Heart right ventricle (tissue), 16 donors: ENCODE results near the gene ZNRD2. TPM values are rescaled to one million over a fixed set of nuclear protein-coding genes. Genes with fewer than 3 reads are reported as not detected.

Experiments used
- ATAC-seq, 8 donors: fragments of 200-7000 bp; cut with Tn5 transposase; one replicate each; pipeline ENCODE4 v1.9.1; 2020; ENCODE audit warnings: mild to moderate bottlenecking in 8 of 8, moderate library complexity in 8 of 8, moderate number of reproducible peaks in 1 of 8
- DNase-seq, 2 donors: peaks; one replicate each; pipeline ENCODE4 v3.0.0-alpha.2; 2020
- H3K27ac ChIP-seq, 10 donors: fragments of 200-600 bp; sonication (generic) in 2 of 10; one replicate each; pipeline versions ENCODE4 v1.5.0 to v1.8.0; 2020 to 2022; ENCODE audit warnings: mild to moderate bottlenecking in 3 of 10
- H3K27me3 ChIP-seq, 7 donors: fragments of 200-600 bp; one replicate each; pipeline ENCODE4 v1.8.0; 2021 to 2022; ENCODE audit warnings: mild to moderate bottlenecking in 2 of 7
- H3K36me3 ChIP-seq, 9 donors: fragments of 200-600 bp; sonication (generic) in 1 of 9; one replicate each; pipeline versions ENCODE4 v1.5.0 to v1.8.0; 2020 to 2022; ENCODE audit warnings: mild to moderate bottlenecking in 2 of 9
- H3K4me1 ChIP-seq, 9 donors: fragments of 200-600 bp; sonication (generic) in 1 of 9; one replicate each; pipeline versions ENCODE4 v1.5.0 to v1.8.0; 2020 to 2022; ENCODE audit warnings: mild to moderate bottlenecking in 4 of 9
- H3K4me3 ChIP-seq, 10 donors: fragments of 200-600 bp; sonication (generic) in 2 of 10; one replicate each; pipeline versions ENCODE4 v1.5.0 to v1.8.0; 2020 to 2022; ENCODE audit warnings: mild to moderate bottlenecking in 7 of 10, moderate library complexity in 2 of 10
- H3K9me3 ChIP-seq, 11 donors: fragments of 200-600 bp in 10 of 11; sonication (generic) in 2 of 11; one replicate each; pipeline versions ENCODE4 v1.5.0 to v1.8.0; 2013 to 2022; ENCODE audit warnings: mild to moderate bottlenecking in 2 of 11, control low read depth in 1 of 11, moderate library complexity in 1 of 11
- WGBS, 2 donors: extraction: QIAGEN DNeasy Blood & Tissue Kit; methylation state at CpG; one replicate each; pipeline ENCODE4 v1.1.7; 2013; ENCODE audit warnings: inconsistent platforms in 1 of 2; 5-methylcytosine and 5-hydroxymethylcytosine counted together
- intact Hi-C, 10 donors: fragments of 100-400 bp; cut with DNase I; formaldehyde crosslinking; loops; one replicate each; pipeline versions ENCODE4 v1.11.1 to v1.14.2; 2022
- polyA plus RNA-seq, 2 donors: library from polyadenylated mRNA; stranded (reverse); fragments of 200-250 nt; gene quantifications; one replicate each; pipeline ENCODE4 v1.2.3, GENCODE V29; 2013
- total RNA-seq, 10 donors: library from RNA; stranded (reverse); fragmentation: NEBNext Ultra II Directional in 3 of 10; extraction: Animal tissue kit (Norgen Biotek cat#: 25700) in 3 of 10; gene quantifications; one replicate each; pipeline versions ENCODE4 v1.2.1 to v1.2.4, GENCODE V29; 2021 to 2023
- TF ChIP-seq, protein P1 (sequence below), 9 donors: fragments of 200-600 bp; sonication (generic) in 2 of 9; IDR thresholded peaks; one replicate each; pipeline versions ENCODE4 v1.5.0 to v1.8.0; 2021 to 2022; ENCODE audit warnings: antibody characterized with exemption in 9 of 9, mild to moderate bottlenecking in 5 of 9, moderate library complexity in 1 of 9
- donor health status: Arrhythmogenic right ventricular cardiomyopathy.
- donor health status: ischemic (EF 13 %, LVEDD 7.1; RV severe dilation, severe dysfunction).
- donor health status: healthy with polysubstance abuse.
- donor health status: DM: no; HTN: yes; CAD: no.
- donor health status: DM: no; HTN: no; CAD: no.
- donor health status: ischemic (EF 25% LVEDD 6.9; RV normal size, moderate dysfunction).
- donor health status: ischemic (EF 25% LVEDD 5.7; RV mildly dilated, moderate dysfunction).
- donor health status: healthy.
- donor health status: DM: yes; HTN: yes; CAD: no.
- donor health status: Ischemic cardiomyopathy.
- donor health status: ischemic (EF 35%, LVEDD 5.7; RV mildly dilated, moderate dysfunction).
- donor health status: nonischemic (EF 11% LVEDD 7.7; RV severe dilation, severe dysfunction).
- donor health status: DM: yes; HTN: yes; CAD: no.
- donor health status: PGD.
- donor health status: ischemic (EF 29% LVEDD 5.4; RV normal size, mild dysfunction).
- donor health status: nonischemic (EF 23%, LVEDD 6.1; RV moderate dilation, normal function).

The ZNRD2 gene
- total and polyA plus RNA-seq, 12 donors: 23.7 to 92.0 (median 27.7) TPM

DNA sequence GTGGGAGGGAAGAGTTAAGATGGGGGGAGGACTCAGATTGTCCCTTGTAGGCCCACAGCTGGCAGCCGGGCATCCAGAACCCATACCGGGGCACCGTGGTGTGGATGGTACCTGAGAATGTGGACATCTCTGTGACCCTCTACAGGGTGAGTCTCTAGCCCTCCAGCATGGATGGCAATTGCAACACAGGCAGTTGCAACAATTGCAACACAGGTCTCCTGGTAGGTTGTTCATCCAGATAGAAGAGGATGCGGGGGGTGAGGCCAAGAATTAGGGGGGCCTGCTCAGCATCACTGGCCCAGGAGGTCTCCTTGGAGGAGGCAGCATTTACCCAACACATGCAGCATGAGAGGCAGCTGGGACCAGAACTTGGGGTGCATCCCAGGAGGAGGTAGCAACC lies 9.0 kb downstream of the ZNRD2 start:
- no peak for ATAC-seq
- Histone ChIP-seq H3K4me3 (no peak overlapping the region), H3K27me3 (no peaks in the 10 kb centered on the region), H3K9me3 (no peaks in the 10 kb centered on the region), H3K36me3 (peaks cover 0 to 58% (median 20%) of the 10 kb centered on the region in 9 donors), H3K4me1 (peaks cover 16 to 41% (median 35%) of the 10 kb centered on the region in 9 donors), H3K27ac (no peak overlapping the region)
- intact Hi-C loops: loop anchor here in 1 of 10 donors (5.0 kb wide), 1 partner anchor 78 kb away; no protein-coding TSS in a partner anchor
- WGBS, 2 donors: 83 to 84% methylated on average over 4 of the region's 4 CpGs
- DNase-seq: no peak
- TF ChIP-seq, protein P1, sequence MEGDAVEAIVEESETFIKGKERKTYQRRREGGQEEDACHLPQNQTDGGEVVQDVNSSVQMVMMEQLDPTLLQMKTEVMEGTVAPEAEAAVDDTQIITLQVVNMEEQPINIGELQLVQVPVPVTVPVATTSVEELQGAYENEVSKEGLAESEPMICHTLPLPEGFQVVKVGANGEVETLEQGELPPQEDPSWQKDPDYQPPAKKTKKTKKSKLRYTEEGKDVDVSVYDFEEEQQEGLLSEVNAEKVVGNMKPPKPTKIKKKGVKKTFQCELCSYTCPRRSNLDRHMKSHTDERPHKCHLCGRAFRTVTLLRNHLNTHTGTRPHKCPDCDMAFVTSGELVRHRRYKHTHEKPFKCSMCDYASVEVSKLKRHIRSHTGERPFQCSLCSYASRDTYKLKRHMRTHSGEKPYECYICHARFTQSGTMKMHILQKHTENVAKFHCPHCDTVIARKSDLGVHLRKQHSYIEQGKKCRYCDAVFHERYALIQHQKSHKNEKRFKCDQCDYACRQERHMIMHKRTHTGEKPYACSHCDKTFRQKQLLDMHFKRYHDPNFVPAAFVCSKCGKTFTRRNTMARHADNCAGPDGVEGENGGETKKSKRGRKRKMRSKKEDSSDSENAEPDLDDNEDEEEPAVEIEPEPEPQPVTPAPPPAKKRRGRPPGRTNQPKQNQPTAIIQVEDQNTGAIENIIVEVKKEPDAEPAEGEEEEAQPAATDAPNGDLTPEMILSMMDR (IDR thresholded peaks at IDR 0.05): no peak

DNA sequence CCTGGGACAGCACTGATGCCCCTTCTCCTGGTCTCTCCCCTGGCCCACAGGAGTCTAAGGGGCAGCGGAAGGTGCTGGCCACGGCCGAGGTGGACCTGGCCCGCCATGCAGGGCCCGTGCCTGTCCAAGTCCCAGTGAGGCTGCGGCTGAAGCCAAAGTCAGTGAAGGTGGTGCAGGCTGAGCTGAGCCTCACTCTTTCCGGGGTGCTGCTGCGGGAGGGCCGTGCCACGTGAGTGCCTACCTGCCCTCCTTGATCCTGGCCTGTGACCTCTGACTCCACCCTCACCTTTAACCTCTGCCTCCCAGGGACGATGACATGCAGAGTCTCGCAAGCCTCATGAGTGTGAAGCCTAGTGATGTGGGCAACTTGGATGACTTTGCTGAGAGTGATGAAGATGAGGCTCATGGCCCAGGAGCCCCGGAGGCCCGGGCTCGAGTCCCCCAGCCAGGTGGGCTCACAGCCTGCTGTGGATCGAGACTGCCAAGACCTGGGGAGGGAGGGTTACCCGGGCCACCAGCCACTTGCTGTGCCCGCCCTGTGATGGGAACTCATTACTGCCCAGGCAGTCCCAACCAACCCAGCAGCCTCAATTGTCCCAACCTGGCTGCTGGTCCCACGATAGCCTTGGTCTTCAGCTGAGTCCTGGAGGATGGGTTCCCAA lies 9.9 kb downstream of the ZNRD2 start:
- no peak overlapping the region for H3K27ac ChIP-seq
- intact Hi-C loops: loop anchor here in 1 of 10 donors (10.0 kb wide), 1 partner anchor 45 kb away; no protein-coding TSS in a partner anchor
- DNase-seq: no peak
- H3K4me3 ChIP-seq: no peak overlapping the region
- no peaks in the 10 kb centered on the region for H3K27me3 ChIP-seq
- ATAC-seq: no peak
- 90 to 94% methylated on average over 19 of the region's 19 CpGs for WGBS, 2 donors
- peaks cover 0 to 64% (median 22%) of the 10 kb centered on the region in 9 donors for H3K36me3 ChIP-seq
- H3K4me1 ChIP-seq: peaks cover 13 to 33% (median 26%) of the 10 kb centered on the region in 9 donors
- no peaks in the 10 kb centered on the region for H3K9me3 ChIP-seq
- TF ChIP-seq, protein P1 (IDR thresholded peaks at IDR 0.05): no peak

DNA sequence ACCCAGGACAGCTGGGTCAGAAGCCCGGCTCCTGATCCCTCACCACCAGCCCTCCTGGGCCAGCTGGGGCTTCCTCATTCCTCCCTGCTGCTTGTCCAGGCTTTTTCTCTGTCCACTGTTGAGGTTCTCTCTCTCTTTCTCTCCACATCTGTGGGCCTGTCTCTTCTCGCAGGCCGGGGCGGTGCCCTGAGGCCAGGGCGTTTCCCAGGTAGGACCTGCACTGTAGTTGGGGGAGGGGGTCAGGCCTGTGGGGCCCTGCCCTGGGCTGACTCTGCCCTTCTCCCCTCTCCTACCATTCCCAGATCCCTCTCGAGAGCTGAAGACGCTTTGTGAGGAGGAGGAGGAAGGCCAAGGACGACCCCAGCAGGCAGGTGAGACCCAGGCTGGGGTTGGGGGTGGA lies 10.5 kb downstream of the ZNRD2 start:
- TF ChIP-seq, protein P1 (IDR thresholded peaks at IDR 0.05): no peak
- Histone ChIP-seq H3K27me3 (no peaks in the 10 kb centered on the region), H3K4me1 (peaks cover 13 to 32% (median 23%) of the 10 kb centered on the region in 9 donors), H3K4me3 (no peak overlapping the region), H3K9me3 (no peaks in the 10 kb centered on the region), H3K27ac (no peak overlapping the region), H3K36me3 (peaks cover 0 to 69% (median 22%) of the 10 kb centered on the region in 9 donors)
- intact Hi-C loops: loop anchor here in 1 of 10 donors (10.0 kb wide), 1 partner anchor 46 kb away; no protein-coding TSS in a partner anchor
- DNase-seq: no peak
- WGBS, 2 donors: 95 to 98% methylated on average over 8 of the region's 8 CpGs
- no peak for ATAC-seq

DNA sequence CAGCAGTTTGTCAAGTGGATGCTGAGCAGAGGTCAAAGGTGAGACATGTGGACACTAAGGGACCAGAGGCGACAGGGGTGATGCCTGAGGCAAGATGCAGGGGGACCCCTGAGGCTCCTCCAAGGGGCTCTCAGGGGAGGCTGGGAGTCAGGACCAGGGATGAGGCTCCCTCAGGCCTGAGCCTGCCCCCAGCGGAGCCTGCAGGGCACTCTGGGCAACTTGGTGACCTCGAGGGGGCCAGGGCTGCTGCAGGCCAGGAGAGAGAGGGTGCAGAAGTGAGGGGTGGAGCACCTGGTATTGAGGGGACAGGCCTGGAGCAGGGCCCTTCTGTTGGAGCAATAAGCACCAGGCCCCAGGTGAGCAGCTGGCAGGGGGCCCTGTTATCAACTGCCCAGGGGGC lies 11.7 kb downstream of the ZNRD2 start:
- TF ChIP-seq, protein P1 (IDR thresholded peaks at IDR 0.05): no peak
- peaks cover 17 to 36% (median 29%) of the 10 kb centered on the region in 9 donors for H3K4me1 ChIP-seq
- no peak overlapping the region for H3K4me3 ChIP-seq
- no peaks in the 10 kb centered on the region for H3K27me3 ChIP-seq
- ATAC-seq (no peak), DNase-seq (no peak)
- peaks cover 0 to 78% (median 22%) of the 10 kb centered on the region in 9 donors for H3K36me3 ChIP-seq
- peak overlapping the region in 1 of 10 donors; percentile 32 for H3K27ac ChIP-seq
- WGBS, 2 donors: 86 to 91% methylated on average over 3 of the region's 3 CpGs
- no peaks in the 10 kb centered on the region for H3K9me3 ChIP-seq
- intact Hi-C loops: loop anchor here in 1 of 10 donors (10.0 kb wide), 1 partner anchor 47 kb away; no protein-coding TSS in a partner anchor
